Choroid plexus epithelial cell (primary cell): ENCODE results near the gene DLGAP3.

ENCODE experiments used
- DNase-seq: peaks from one replicate; pipeline ENCODE4 v3.0.0-alpha.2; 2010; ENCODE audit warnings: low read depth
- H3K4me3 ChIP-seq: 2 replicates; pipeline ENCODE4 v1.5.1; 2011; ENCODE audit warnings: low read depth, mild to moderate bottlenecking, control low read depth, low read length, moderate library complexity
- CTCF ChIP-seq: conservative IDR thresholded peaks from 2 replicates; pipeline ENCODE4 v1.5.1; 2011; ENCODE audit warnings: low read depth, mild to moderate bottlenecking, control low read depth, inconsistent platforms, low read length, moderate library complexity

Gene DLGAP3

GRCh38 chr1:34885405-34886247, 43.8 kb downstream of the DLGAP3 start:
- peak overlapping the region; percentile 24 for H3K4me3 ChIP-seq
- no peak for TF ChIP-seq CTCF

GRCh38 chr1:34884961-34885360, 44.5 kb downstream of the DLGAP3 start:
- no peak for DNase-seq
- H3K4me3 ChIP-seq: no peak overlapping the region
- TF ChIP-seq CTCF: no peak

More at GRCh38 chr1:34885405-34886247, 43.8 kb downstream of the DLGAP3 start:
- peak; percentile 14 for DNase-seq

- TF ChIP-seq CTCF: no peak
- DNase-seq: no peak
- H3K4me3 ChIP-seq: no peak overlapping the region
Measured at GRCh38 chr1:34884536-34884935, 44.9 kb downstream of the DLGAP3 start.

GRCh38 chr1:34879230-34879629, 50.2 kb downstream of the DLGAP3 start:
- no peak overlapping the region for H3K4me3 ChIP-seq
- no peak for TF ChIP-seq CTCF
- no peak for DNase-seq

GRCh38 chr1:34876406-34876805, 53.0 kb downstream of the DLGAP3 start:
- TF ChIP-seq CTCF: no peak
- DNase-seq: no peak
- no peak overlapping the region for H3K4me3 ChIP-seq

GRCh38 chr1:34874296-34874952, 55.0 kb downstream of the DLGAP3 start:
- no peak for TF ChIP-seq CTCF
- no peak for DNase-seq
- no peak overlapping the region for H3K4me3 ChIP-seq
